GM06990 (cell line): Measurements from ENCODE around the gene RTKN.

ENCODE experiments used
- DNase-seq: peaks from one replicate; pipeline ENCODE4 v3.0.0-alpha.2; 2011; ENCODE audit not compliant: insufficient read length; ENCODE audit errors: extremely low read depth
- H3K27me3 ChIP-seq: replicated peaks from 2 replicates; pipeline ENCODE4 v1.6.0; 2011; ENCODE audit warnings: low read length; ENCODE audit not compliant: control insufficient read depth, insufficient read depth
- H3K36me3 ChIP-seq: 2 replicates; pipeline ENCODE4 v1.5.1; 2011; ENCODE audit warnings: low read length; ENCODE audit not compliant: control insufficient read depth, insufficient read depth
- H3K4me3 ChIP-seq: replicated peaks from 2 replicates; pipeline ENCODE4 v1.5.1; 2011; ENCODE audit warnings: low read depth, mild to moderate bottlenecking, control low read depth, low read length
- TF ChIP-seq, protein P1 (sequence below): IDR thresholded peaks from 2 replicates; pipeline ENCODE4 v1.5.1; 2011; ENCODE audit warnings: low read length, control low read depth, mild to moderate bottlenecking, inconsistent platforms; ENCODE audit not compliant: insufficient read depth, poor library complexity, severe bottlenecking

RTKN gene

DNA sequence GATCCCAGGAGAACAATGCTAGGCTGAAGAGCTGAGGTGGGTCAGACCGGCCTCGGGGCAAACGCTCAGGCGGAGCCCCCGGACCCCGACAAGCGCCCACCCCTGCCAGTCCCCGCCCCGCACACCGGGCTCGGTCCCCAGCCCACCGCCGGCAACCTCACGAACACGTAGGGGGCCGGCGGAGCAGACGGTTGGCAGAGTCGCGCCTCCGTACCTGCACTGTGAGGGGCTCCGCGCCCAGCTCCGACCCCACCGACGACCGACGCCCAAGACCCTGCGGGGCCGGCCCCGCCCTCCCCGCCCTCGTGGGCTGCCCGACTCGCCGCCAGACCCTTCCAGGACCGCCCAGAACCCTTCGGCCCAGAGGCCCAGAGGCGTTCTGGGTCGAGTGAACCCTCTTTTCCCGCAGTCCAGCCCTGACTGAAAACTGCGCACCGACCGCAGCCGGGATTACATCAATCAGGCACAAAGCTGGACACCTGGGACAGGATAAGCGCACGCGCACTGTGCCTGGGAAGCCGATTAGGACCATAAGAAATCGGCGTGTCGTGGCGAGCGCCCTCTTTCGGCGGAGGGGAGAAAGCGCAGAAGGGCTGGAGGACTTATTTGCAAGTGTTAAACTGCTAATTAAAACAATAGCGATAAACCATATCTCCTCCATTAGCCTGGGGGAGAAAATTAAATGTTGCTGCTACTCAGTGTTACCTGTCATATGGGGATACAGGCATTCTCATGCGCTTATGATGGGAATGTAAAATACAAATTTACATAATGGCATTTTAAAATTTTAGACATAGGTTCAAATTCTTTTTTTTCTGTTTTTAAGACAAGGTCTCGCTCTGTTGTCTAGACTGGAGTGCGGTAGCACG lies 49.9 kb downstream of the RTKN start:
- peak; percentile 87 for DNase-seq
- TF ChIP-seq, protein P1, sequence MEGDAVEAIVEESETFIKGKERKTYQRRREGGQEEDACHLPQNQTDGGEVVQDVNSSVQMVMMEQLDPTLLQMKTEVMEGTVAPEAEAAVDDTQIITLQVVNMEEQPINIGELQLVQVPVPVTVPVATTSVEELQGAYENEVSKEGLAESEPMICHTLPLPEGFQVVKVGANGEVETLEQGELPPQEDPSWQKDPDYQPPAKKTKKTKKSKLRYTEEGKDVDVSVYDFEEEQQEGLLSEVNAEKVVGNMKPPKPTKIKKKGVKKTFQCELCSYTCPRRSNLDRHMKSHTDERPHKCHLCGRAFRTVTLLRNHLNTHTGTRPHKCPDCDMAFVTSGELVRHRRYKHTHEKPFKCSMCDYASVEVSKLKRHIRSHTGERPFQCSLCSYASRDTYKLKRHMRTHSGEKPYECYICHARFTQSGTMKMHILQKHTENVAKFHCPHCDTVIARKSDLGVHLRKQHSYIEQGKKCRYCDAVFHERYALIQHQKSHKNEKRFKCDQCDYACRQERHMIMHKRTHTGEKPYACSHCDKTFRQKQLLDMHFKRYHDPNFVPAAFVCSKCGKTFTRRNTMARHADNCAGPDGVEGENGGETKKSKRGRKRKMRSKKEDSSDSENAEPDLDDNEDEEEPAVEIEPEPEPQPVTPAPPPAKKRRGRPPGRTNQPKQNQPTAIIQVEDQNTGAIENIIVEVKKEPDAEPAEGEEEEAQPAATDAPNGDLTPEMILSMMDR = peak; percentile 98

DNA sequence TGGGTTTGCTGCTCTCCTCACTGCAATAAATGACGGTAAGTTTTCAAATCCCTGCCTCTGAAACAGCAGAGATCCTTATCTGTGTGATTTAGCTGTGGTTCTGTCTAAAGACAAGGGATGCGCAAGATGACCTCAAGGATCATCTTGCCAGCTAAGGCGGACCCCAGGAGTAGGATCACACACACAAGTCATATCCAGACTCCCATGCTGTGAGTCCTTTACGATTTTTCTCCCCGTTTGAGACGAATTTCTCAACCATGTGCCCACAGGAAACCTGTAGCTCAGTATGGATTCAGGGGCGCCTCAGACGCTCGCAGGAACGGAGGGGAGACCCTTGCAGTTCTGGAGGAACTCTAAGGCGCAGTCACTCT lies 50.5 kb downstream of the RTKN start:
- DNase-seq = no peak
- Histone ChIP-seq H3K4me3 (peak overlapping the region; percentile 79), H3K27me3 (no peaks in the 10 kb centered on the region), H3K36me3 (no peaks in the 10 kb centered on the region)
- TF ChIP-seq, protein P1 = no peak

More for the DNA sequence above, 49.9 kb downstream of the RTKN start:
- H3K27me3 ChIP-seq = no peaks in the 10 kb centered on the region
- H3K36me3 ChIP-seq = no peaks in the 10 kb centered on the region
- peak overlapping the region; percentile 79 for H3K4me3 ChIP-seq

DNA sequence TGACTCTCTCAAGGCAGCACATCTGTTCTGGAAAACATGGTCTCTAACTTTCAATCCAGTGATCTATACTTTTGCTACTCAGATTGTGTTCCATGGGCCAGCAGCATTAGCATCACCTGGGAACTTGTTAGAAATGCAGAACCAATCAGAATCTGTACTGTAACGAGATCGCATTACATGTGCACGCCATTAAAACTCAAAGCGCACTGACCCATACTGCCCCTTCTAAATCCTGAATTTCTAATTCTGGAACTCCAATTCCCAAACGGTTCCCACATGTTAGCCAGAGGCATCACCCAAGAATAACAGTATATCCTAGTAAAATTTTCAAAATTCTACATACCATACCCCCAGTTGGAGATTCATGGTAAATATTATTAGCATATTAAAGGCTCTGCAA lies 51.1 kb downstream of the RTKN start:
- H3K4me3 ChIP-seq = peak overlapping the region; percentile 79
- no peak for DNase-seq

DNA sequence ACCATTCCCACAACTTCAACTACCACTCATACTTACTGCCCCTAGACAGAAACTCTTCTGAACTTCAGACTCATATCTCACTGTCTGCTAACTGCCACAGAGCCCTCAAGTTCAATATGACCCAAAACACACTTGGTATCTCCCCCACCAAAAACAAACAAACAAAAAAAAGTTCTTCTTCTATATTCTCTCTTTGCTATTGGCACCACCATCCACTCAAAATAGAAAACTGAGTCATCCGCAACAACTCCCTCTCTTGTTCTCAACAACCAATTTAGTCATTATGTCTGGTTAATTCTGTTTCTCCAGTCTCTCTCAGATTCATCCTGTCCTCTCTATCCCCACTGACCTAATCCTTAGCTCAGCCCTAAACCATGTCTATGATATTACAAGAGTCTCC lies 54.4 kb downstream of the RTKN start:
- DNase-seq = no peak
- peaks cover 4% of the 10 kb centered on the region; the same call in 1 of the 2 replicates for H3K36me3 ChIP-seq
- TF ChIP-seq, protein P1 = no peak

More for the DNA sequence above, 51.1 kb downstream of the RTKN start:
- TF ChIP-seq, protein P1 = no peak
- no peaks in the 10 kb centered on the region for H3K27me3 ChIP-seq
- H3K36me3 ChIP-seq = no peaks in the 10 kb centered on the region

DNA sequence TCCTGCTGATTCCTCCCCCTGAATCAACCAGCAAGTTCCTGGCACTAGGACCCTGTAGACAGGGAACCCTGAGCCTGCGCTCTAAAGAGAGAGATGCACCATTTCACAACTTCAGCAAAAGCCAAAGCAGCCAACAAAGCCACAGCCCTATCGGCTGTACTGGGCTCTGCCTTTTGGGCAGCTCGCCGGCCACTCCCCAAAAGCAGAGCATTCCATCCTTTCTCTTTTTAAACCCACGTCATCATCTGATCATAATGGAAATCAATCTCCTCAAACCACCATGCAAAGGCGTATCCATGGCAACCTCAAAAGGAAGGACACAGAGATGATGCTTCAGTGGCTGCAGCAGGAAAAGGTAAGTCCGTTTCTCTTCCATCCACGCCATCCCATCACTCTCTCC lies 56.3 kb downstream of the RTKN start:
- TF ChIP-seq, protein P1 = no peak
- no peak for DNase-seq
- H3K4me3 ChIP-seq = no peak overlapping the region
- H3K27me3 ChIP-seq = no peaks in the 10 kb centered on the region
- H3K36me3 ChIP-seq = peaks cover 6% of the 10 kb centered on the region; the same call in 1 of the 2 replicates

More for the DNA sequence above, 54.4 kb downstream of the RTKN start:
- no peaks in the 10 kb centered on the region for H3K27me3 ChIP-seq
- H3K4me3 ChIP-seq = no peak overlapping the region

DNA sequence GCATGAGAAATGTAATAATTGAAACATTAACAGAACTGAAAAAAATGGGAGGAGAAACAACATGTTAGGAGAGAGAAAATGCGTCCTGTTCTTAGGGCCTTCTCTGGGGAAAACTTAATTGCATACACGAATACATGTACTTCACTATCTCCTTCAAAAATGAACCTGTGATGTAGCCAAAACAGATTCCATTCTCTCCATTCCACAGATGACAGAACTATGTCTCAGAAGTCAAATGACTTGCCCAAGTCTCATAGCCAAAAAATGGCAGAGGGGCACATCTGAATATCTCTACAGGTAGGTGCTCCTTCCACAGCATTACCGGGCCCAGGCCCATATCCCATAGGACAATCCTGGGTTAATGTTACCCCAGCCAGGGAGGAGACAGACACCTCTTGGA lies 57.7 kb downstream of the RTKN start:
- H3K4me3 ChIP-seq = no peak overlapping the region
- no peaks in the 10 kb centered on the region for H3K27me3 ChIP-seq
- TF ChIP-seq, protein P1 = no peak
- H3K36me3 ChIP-seq = peaks cover 6% of the 10 kb centered on the region
- DNase-seq = no peak
